ENCODE data around the gene ATG7.
"Not testable (repeated sequence)": the region's sequence is repeated elsewhere in the genome, so short reads cannot be mapped to it uniquely, and the experiment has no call there.

The ATG7 gene

DNA sequence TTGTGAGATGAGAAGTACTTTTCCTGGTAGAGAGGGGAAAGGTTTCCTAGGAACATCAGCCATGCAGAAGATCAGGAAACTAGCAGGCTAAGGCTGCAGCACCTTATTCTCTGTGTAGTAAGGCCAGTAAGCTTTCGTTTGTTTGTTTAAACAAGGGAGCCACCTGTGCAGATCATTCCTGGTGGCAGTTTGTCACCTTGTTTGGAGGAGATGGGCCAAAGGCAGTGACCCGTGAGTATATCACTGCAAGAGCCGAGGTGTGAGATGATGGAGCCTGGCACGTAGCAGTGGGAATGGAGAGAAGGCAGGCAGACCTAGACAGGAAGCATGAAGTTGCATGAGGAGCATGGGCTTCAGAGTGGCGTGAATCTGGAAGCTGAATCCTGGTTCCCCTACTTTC is 19.6 kb downstream of the ATG7 start:
- DNase-seq (ENCODE audit: insufficient read length, low spot score) (no peak), FAIRE-seq (no peak)

DNA sequence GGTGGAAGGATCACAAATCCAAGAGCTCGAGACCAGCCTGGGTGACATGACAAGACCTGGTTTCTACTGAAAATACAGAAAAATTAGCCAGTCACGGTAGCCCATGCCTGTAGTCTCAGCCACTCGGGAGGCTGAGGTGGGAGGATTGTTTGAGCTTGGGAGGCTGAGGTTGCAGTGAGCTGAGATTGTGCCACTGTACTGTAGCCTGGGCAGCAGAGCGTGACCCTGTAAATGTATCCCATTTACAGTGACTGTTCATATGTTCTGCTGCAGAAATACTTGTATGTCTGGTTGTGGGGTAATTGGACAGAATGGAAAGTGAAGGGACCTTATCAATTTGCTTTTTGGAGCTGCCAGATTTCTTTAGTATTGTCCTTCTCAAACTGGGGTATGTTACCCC is 24.9 kb downstream of the ATG7 start:
- FAIRE-seq (no peak), DNase-seq (ENCODE audit: insufficient read length, low spot score) (no peak)

DNA sequence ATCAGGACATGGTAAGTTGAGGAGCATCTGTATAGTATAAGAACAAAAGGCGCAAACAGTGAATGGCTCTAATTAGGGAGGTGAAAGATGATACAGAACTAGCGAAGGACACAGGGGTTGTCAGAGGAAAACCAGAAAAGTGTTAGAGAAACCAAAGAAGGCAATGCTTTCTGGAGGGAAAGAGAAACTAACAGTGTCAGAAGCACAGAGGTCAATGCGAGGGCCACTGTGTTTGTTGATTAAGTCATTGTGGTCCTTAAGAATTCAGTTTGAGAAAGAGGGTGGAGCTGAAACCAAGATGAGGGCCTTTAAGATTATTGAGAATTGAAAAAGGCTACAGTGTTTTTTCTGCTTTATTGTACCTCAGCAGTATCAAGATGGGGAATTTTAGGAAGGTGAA is 28.8 kb downstream of the ATG7 start:
- no peak for DNase-seq (ENCODE audit: insufficient read length, low spot score)
- FAIRE-seq, result no peak

DNA sequence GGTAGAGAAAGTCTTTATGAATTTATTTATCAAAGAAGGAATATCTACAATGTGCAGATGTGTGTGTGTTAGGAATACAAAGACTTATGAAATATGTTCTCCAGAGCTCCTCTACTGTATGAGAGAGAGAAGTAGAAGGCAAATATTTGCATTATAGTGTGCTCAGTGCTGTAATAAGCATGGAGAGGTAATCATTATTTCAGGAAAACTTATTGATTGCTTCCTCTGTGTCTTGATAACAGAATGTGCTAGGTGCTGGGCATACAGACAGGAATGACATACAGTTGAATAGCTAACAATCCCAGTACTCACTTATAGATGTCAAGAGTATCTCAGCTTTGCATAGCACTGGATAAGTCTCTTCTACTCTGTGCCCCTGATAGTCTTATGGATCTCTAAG is 30.2 kb downstream of the ATG7 start:
- DNase-seq (ENCODE audit: insufficient read length, low spot score) (no peak), FAIRE-seq (no peak)

DNA sequence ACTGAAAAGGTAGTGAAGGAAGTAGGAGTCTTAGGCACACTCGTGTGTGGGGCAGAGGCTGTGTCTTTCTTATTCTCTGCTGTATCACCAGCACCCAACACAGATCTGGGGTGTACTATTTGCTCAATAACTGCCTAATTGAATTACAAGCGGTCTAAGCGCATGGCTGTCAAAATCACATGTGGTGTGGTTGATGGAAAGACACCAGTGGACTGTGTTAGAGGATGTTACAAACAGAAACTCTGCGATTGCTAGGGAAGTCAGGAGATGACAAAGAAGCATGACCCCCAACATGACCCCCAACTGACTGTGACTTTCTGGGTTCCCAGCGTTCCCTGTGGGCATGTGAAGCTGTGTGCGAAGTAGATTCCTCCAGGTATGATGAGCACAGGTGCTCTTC is 32.0 kb downstream of the ATG7 start:
- FAIRE-seq (no peak), DNase-seq (ENCODE audit: insufficient read length, low spot score) (no peak)

DNA sequence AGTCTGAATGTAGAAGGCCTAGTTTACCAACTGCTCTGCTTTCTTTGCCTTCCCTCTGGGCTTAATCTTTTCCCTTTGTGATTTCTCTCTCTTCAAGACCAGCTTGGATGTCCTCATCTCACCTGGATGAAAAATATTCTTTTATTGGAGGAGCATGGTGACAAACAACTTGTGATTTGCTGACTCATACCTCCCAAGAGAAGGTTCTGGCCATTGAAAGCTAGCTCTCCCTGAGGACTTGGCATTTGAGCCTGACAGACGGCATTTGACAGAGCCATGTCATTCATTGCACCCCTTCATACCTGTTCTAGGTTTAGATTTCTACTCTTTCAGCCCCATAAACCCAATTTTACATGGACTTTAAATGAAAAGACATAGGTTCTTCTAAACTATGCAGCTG is 33.3 kb downstream of the ATG7 start:
- DNase-seq (ENCODE audit: insufficient read length, low spot score) (no peak), FAIRE-seq (no peak)

DNA sequence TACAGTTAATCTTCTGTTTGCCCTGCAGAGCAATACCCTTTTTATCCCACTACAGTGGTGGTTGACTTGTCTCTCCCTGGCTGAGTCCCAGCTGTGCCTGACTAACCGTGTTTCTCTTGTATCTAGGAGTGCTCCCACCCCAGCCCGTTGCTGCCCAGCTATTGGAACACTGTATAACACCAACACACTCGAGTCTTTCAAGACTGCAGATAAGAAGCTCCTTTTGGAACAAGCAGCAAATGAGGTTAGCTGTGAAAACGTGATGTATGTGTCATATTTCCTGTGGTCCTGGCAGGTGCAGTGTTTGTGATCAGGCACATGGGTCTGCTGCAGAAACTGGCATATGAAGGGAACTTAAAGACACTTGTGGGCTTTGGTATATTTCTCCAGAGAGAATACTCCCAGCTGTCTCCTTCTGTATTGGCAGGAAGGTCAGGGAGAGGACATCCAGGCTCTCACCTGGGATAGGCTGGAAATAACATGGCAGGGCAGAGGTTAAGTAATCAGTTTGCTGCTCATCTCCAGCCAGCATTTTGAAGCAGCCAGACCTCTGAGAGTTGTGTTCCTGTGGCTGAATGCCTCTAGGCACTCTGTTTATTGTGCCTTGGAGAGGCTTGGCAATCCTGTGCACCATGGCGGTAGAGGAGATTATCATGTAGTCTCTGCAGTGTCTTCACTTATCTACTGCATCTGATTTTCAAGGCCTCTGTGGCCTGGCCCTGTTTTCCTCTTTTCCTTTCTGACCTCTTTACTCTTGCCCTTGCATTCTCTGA is 34.8 kb downstream of the ATG7 start:
- no peak for FAIRE-seq
- no peak for DNase-seq (ENCODE audit: insufficient read length, low spot score)

DNA sequence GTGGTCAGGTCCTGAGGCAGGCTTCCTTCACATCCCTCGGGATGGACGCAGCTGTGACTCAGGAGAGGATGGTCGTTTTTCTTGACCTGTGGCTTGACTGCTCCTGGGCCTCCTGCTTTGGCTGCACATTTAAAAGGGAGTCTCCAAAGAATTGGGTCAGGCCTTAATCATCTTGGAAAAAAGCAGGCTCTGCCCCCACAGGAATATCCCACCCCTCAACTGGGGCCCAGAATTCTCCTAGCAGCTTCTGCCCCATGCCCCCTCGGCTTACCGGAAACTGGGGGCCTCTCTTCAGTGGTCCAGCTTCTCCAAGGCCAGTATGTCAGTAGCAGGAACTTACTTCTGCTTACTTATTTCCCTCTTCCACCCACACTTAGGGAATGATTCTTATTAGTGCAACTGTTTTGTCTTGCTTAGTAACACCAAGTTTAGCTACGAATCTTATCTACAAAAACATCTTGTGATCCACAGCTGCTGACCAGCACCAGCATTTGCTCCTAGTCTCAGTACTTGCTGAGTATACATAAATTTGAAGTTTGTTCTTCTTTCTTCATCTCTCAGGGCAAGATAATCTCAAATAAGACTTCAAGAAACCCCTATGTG is 35.7 kb downstream of the ATG7 start:
- no peak for FAIRE-seq

DNA sequence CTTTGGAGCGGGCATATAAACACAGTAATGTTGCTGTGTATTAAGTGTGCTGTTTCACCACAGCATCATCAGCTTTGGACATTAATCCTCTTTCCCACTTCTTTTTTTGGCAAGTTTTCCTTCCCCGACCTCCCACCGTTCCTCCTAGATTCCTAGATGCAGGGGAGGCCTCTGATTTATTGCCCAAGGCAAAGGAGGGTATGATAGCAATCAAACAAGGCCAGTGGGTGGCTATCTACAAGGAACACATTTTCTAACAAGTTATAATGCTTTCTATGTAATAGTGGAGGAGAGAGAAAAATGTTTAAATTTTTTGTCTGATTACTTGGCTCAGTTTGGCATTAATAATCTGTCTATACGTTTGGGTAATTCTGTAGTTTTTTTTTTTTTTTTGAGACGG is 38.1 kb downstream of the ATG7 start:
- FAIRE-seq (no peak), DNase-seq (ENCODE audit: insufficient read length, low spot score) (no peak)

More for the DNA sequence above, 35.7 kb downstream of the ATG7 start:
- no peak for DNase-seq (ENCODE audit: insufficient read length, low spot score)

DNA sequence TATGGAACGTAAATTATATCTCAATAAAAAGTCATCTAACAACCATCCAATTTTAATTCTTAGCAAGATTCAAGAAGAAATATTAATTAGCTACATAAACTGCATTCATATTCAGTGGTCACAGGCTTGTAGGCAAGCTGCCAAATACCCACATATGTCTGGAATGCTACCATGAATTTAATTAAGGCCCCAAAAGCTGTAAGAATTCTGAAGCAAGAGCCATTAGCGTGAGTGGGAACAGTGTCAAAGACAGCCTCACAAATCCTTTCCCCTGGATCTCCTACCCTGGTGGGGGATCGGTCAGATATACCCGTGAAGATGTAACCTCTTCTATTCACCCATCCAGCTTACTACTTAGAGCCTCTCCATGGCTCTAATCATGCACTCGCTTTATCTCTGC is 40.0 kb downstream of the ATG7 start:
- DNase-seq (ENCODE audit: insufficient read length, low spot score), result no peak
- no peak for FAIRE-seq

DNA sequence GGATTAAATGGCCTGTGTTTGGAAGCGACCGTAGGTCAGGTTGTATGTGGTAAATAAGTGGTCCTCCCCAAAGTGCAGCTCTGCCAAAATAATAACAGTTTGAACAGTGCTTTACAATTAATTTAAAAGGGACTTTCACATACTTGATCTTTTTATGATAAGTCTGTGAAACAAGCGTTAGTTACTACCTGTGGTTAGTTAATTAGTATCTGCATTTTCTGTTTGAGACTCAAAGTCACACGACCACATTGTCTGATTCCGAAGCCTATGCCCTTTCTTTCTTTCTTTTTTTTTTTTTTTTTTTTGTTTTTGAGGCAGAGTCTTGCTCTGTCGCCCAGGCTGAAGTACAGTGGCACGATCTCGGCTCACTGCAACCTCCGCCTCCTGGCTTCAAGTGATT is 45.1 kb downstream of the ATG7 start:
- no peak for FAIRE-seq

DNA sequence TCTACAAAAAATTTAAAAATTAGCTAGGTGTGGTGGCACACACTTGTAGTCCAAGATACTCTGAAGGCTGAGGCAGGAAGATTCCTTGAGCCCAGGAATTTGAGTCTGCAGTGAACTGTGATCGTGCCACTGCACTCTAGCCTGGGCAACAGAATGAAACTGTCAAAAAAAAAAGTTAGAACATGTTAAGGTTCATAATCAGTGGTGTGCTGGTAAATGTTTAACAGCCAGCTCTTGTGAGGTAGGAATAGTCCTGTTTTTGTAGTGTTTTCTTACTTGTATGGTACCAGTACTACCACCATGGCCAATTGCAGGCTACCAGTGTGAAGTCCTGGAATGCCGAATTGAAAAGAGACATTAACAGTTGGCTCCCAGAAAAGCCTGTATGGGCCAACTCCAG is 50.7 kb downstream of the ATG7 start:
- FAIRE-seq (no peak), DNase-seq (ENCODE audit: insufficient read length, low spot score) (no peak)

More for the DNA sequence above, 45.1 kb downstream of the ATG7 start:
- no peak for DNase-seq (ENCODE audit: insufficient read length, low spot score)

DNA sequence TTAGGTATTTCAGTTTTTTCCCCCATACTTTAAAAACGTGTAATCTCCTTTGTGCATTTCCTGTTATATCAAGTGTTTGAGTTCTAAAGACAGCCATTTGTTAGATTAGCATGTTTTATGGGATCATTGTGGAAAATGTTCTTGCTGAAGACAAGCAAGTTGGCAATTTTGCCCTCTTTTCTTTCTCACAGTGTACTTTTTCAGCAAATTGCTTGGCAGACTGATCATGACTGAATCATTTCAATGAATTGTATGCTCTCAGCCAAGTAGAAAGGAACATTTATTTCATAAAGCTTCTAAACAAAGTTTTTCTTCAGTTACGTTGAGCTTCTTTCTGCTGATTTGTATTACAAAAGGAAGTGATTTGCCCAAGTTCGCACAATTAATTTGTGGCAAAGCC is 51.6 kb downstream of the ATG7 start:
- FAIRE-seq (no peak), DNase-seq (ENCODE audit: insufficient read length, low spot score) (no peak)

DNA sequence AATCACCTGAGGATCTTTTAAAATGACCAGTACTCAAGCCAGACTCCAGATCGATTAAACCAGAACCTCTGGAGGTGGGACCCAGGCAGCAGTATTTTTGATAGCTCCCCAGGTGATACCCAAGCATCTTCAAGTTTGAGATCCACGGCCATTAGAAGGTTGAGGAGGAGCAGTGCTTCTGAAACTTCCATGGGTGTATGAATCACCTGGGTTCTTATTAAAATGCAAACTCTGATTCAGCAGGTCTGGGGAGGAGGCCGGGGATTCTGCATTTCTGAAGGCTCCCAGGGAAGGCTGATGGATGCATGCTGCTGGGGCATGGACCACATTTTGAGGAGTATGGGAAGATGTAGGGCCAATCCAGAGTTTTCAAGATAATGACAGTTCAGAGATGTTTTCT is 55.4 kb downstream of the ATG7 start:
- DNase-seq (ENCODE audit: insufficient read length, low spot score), result no peak
- FAIRE-seq, result no peak

DNA sequence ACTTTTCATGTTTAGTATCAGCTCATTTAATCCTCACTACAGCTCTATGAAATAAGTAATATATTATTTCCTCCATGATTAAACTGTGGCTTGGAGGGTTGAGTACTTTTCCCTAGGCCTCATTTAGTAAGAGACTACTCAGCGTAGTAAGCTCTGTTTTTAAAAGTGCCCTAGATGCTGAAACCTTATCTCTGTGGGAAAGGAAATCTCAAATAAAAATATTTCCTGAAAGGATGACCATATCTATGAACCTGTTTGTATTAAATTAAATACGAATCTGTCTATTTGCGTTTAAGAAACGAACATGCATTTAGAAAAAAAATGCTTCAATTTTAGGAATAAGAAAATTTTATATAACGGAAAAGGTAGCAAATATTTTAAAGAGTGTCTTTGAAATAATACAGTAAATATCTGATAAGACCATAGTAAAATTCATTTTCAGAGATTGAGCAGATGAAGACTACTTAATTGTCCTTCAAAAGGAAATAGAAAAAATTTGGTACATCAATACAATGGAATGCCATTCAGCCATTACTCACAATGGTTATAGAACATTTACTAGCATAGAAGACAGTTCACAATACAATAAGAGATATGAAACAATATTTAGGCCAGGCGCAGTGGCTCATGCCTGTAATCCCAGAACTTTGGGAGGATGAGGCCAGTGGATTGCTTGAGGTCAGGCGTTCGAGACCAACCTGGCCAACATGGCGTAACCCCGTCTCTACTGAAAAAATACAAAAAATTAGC is 56.2 kb downstream of the ATG7 start:
- DNase-seq (ENCODE audit: insufficient read length, low spot score), result no peak
- FAIRE-seq, result no peak

DNA sequence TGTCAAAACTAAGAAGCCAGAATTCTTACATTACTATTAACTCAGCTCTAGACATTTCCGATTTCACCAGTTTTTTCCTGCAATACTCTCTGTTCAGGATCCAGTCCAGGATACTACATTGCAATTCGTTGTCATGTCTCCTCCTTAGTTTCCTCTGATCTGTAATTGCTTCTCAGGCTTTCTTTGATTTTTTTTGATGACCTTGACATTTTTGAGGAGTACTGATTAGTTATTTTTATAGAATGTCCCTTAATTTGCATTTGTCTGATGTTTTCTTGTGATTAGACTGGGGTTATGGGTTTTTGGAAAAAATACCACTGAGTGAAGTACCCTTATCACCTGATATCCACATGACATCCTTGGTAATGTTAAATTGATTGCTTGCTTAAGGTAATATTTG is 57.6 kb downstream of the ATG7 start:
- no peak for FAIRE-seq
- no peak for DNase-seq (ENCODE audit: insufficient read length, low spot score)

DNA sequence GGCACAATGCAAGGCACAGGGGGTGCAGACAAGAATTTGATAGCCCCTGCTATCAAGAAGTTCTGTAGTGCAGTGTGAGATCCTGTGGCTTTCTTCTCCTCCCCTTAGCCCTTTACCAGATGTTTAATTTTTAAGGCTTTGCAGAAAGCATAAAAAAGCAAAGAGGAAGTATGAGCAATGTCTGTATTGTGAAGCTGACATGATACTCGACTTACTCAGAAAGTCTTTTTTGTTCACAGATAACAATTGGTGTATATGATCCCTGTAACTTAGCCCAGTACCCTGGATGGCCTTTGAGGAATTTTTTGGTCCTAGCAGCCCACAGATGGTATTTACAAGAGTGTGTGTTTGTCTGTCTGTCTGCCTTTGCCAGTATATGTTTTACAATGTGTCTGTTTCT is 58.9 kb downstream of the ATG7 start:
- no peak for FAIRE-seq
- DNase-seq (ENCODE audit: insufficient read length, low spot score), result no peak

DNA sequence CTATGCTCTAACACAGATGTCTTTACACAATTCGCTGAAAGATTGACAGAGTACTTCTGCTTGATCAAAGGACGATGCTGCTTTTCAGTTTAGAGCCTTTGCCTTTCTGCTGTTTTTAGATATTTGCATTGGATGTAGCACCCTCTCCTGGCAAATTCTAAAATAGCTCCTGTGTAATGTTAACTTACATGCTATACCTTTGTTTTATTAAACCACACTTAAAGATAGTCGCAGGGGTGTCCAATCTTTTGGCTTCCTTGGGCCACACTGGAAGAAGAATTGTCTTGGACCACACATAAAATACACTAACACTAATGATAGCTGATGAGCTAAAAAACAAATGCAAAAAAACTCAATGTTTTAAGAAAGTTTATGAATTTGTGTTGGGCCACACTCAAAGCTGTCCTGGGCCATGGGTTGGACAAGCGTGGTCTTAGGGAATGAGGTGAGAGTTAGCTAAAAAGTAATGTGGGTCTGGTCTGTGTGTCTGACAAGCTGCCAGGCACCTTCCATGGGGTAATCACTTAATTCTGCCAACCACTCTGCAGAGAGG is 62.9 kb downstream of the ATG7 start:
- FAIRE-seq (peak; percentile 63), DNase-seq (ENCODE audit: insufficient read length, low spot score) (peak; percentile 78)

DNA sequence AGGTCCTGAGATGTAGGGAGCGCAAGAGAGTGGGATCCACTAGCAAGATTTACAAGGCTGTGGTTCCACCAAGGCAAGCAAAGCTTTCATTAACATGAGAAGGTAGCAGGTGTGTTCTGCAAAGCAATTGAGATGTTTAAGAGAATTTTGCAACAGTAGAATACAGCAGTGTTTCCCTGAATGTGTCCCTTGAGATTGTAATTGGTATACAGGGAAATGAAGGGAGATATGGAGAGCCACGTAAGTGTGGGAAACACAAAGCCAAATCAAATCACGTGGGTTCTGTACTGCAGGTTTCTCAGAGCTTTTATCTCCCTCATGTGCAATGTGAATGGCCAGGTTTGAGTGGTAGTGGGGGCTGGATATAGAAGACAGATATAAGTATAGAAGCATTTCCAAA is 67.3 kb downstream of the ATG7 start:
- DNase-seq (ENCODE audit: insufficient read length, low spot score), result no peak
- no peak for FAIRE-seq

DNA sequence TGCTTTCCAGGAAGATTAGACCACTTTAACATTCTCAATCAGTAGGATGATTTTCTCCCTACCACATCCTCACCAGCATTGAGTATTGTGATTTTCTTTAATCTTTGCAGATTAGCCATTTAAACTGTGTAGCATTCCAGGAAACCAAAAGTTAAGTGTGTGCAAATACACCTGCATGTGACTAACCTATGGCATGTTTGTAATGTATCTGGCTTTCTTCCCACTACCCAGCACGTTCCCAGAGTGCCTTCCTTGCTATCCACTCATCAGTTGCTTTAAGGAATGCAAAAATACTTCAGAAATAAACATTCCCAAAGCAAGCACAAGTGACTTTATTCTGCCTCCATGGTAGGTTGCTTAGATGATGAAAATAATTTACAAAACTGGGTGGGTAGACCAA is 74.2 kb downstream of the ATG7 start:
- no peak for FAIRE-seq
- DNase-seq (ENCODE audit: insufficient read length, low spot score), result no peak

DNA sequence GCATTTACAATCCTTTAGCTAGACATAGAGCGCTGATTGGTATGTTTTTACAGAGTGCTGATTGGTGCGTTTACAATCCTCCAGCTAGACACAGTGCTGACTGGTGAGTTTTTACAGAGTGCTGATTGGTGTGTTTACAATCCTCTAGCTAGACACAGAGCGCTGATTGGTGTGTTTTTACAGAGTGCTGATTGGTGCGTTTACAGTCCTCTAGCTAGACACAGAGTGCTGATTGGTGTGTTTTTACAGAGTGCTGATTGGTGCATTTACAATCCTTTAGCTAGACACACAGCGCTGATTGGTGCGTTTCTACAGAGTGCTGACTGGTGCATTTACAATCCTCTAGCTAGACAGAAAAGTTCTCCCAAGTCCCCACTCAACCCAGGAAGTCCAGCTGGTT is 76.7 kb downstream of the ATG7 start:
- FAIRE-seq; DNase-seq (ENCODE audit: insufficient read length, low spot score): not testable (repeated sequence)

DNA sequence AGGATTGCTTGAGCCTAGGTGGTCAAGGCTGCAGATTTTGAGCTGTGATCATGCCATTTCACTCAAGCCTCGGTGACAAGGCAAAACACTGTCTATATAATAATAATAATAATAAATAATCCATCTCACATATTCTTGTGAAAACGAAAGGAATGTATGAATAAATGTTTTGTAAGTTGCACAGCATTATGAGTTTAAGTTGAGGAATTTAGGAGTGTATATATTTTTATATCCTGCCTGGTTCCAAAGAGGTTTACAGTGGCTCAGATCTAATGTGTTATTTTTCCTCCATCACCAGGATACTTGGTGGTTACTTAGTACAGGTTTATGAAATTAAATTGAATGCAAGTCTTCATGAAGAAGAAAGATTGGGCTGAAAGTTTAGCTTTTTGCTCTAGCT is 77.2 kb downstream of the ATG7 start:
- DNase-seq (ENCODE audit: insufficient read length, low spot score) (no peak), FAIRE-seq (no peak)
